ENCODE results near the gene HTR4. TPM values are rescaled to one million over a fixed set of nuclear protein-coding genes. Genes with fewer than 3 reads are reported as not detected.

HTR4 gene
- polyA plus RNA-seq, 1 donor (not counting 4 experiments of a cell fraction or from before 2014, with no cell fraction given): not detected

DNA sequence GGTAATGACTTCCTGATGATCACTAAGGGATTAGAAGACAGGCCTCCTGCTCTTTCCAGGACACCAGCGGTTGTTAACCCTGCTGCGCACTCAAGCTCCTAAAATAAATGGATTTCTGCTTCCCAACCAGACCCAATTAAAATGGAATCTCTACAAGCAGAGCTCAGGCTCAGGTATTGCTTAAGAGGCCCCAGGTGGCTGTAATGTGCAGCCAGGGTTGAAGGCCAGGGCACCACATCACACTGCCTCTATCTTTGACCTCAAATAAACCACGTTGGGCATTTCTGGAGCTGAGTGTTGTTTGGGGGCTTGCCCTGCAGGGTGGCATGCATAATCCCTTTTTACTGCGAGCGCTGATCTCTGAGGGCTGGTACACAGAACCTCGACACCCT lies 162.5 kb downstream of the HTR4 start:
- no peaks in the 10 kb centered on the region for H3K79me2 ChIP-seq (ENCODE audit: control insufficient read depth, insufficient read depth, low read length)
- dilution Hi-C loops (cut with MboI; ENCODE audit: extremely low pct_ligation_motif_present, low sequenced_read_pairs): no loop called here
- H3K27me3 ChIP-seq (ENCODE audit: control insufficient read depth, extremely low read depth, insufficient read depth, low read length): peaks cover 4% of the 10 kb centered on the region
- no peaks in the 10 kb centered on the region for H4K20me1 ChIP-seq (ENCODE audit: control insufficient read depth, extremely low read depth, insufficient read depth, low read length)
- no peak for DNase-seq (ENCODE audit: low read depth, low spot score)
- no peaks in the 10 kb centered on the region for H3K36me3 ChIP-seq (ENCODE audit: control insufficient read depth in 2 of 2, extremely low read depth in 1 of 2, insufficient read depth in 2 of 2, low read length in 2 of 2)
- no peak overlapping the region for H2AFZ ChIP-seq (ENCODE audit: control insufficient read depth, low read length)
- H3K9me1 ChIP-seq (ENCODE audit: control insufficient read depth, extremely low read depth, insufficient read depth, low read length): no peaks in the 10 kb centered on the region
- no peak overlapping the region for H3K4me2 ChIP-seq (ENCODE audit: control insufficient read depth, extremely low read depth, insufficient read depth, low read depth, low read length)
- no peak for FAIRE-seq
- no peaks in the 10 kb centered on the region for H3K4me1 ChIP-seq (ENCODE audit: control insufficient read depth, extremely low read depth, insufficient read depth, low read length)
- no peak for TF ChIP-seq EZH2 (IDR thresholded peaks at IDR 0.05; ENCODE audit: low read length)
- TF ChIP-seq, protein P1, sequence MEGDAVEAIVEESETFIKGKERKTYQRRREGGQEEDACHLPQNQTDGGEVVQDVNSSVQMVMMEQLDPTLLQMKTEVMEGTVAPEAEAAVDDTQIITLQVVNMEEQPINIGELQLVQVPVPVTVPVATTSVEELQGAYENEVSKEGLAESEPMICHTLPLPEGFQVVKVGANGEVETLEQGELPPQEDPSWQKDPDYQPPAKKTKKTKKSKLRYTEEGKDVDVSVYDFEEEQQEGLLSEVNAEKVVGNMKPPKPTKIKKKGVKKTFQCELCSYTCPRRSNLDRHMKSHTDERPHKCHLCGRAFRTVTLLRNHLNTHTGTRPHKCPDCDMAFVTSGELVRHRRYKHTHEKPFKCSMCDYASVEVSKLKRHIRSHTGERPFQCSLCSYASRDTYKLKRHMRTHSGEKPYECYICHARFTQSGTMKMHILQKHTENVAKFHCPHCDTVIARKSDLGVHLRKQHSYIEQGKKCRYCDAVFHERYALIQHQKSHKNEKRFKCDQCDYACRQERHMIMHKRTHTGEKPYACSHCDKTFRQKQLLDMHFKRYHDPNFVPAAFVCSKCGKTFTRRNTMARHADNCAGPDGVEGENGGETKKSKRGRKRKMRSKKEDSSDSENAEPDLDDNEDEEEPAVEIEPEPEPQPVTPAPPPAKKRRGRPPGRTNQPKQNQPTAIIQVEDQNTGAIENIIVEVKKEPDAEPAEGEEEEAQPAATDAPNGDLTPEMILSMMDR (optimal IDR thresholded peaks at IDR 0.05 in 1 of 3, IDR thresholded peaks at IDR 0.05 in 1 of 3, conservative IDR thresholded peaks at IDR 0.05 in 1 of 3; ENCODE audit: extremely low read depth in 1 of 3, insufficient read depth in 2 of 3, low read length in 3 of 3): no peak
- H3K4me3 ChIP-seq (ENCODE audit: control insufficient read depth in 2 of 3, extremely low read depth in 1 of 3, insufficient read depth in 2 of 3, low read depth in 1 of 3, low read length in 3 of 3): no peak overlapping the region
- H3K27ac ChIP-seq (ENCODE audit: control insufficient read depth, insufficient read depth, low read length): no peak overlapping the region
- no peaks in the 10 kb centered on the region for H3K9me3 ChIP-seq (ENCODE audit: control insufficient read depth, low read depth, low read length)
- no peak overlapping the region for H3K9ac ChIP-seq (ENCODE audit: control insufficient read depth, extremely low read depth, insufficient read depth, low read length)

- Histone ChIP-seq H3K9me1 (ENCODE audit: control insufficient read depth, extremely low read depth, insufficient read depth, low read length) (no peaks in the 10 kb centered on the region), H3K4me1 (ENCODE audit: control insufficient read depth, extremely low read depth, insufficient read depth, low read length) (no peaks in the 10 kb centered on the region), H3K9ac (ENCODE audit: control insufficient read depth, extremely low read depth, insufficient read depth, low read length) (no peak overlapping the region), H4K20me1 (ENCODE audit: control insufficient read depth, extremely low read depth, insufficient read depth, low read length) (no peaks in the 10 kb centered on the region), H3K9me3 (ENCODE audit: control insufficient read depth, low read depth, low read length) (no peaks in the 10 kb centered on the region), H3K4me2 (ENCODE audit: control insufficient read depth, extremely low read depth, insufficient read depth, low read depth, low read length) (no peak overlapping the region), H3K4me3 (ENCODE audit: control insufficient read depth in 2 of 3, extremely low read depth in 1 of 3, insufficient read depth in 2 of 3, low read depth in 1 of 3, low read length in 3 of 3) (no peak overlapping the region), H3K27me3 (ENCODE audit: control insufficient read depth, extremely low read depth, insufficient read depth, low read length) (peaks cover 4% of the 10 kb centered on the region), H3K27ac (ENCODE audit: control insufficient read depth, insufficient read depth, low read length) (no peak overlapping the region), H3K36me3 (ENCODE audit: control insufficient read depth in 2 of 2, extremely low read depth in 1 of 2, insufficient read depth in 2 of 2, low read length in 2 of 2) (no peaks in the 10 kb centered on the region), H2AFZ (ENCODE audit: control insufficient read depth, low read length) (no peak overlapping the region), H3K79me2 (ENCODE audit: control insufficient read depth, insufficient read depth, low read length) (no peaks in the 10 kb centered on the region)
- DNase-seq (ENCODE audit: low read depth, low spot score) (no peak), FAIRE-seq (no peak)
- dilution Hi-C loops (cut with MboI; ENCODE audit: extremely low pct_ligation_motif_present, low sequenced_read_pairs): no loop called here
- TF ChIP-seq, protein P1 (optimal IDR thresholded peaks at IDR 0.05 in 1 of 3, IDR thresholded peaks at IDR 0.05 in 1 of 3, conservative IDR thresholded peaks at IDR 0.05 in 1 of 3; ENCODE audit: extremely low read depth in 1 of 3, insufficient read depth in 2 of 3, low read length in 3 of 3): no peak
- TF ChIP-seq EZH2 (IDR thresholded peaks at IDR 0.05; ENCODE audit: low read length): no peak
Measured at GRCh38 chr5:148491015-148491792, 163.1 kb downstream of the HTR4 start.

All from keratinocyte (primary cell).